ENCODE data around the gene PTPRM.

Gene PTPRM

GRCh38 chr18:8029731-8030130 lies 462.6 kb downstream of the PTPRM start:
- H3K4me2 ChIP-seq (ENCODE audit: low read depth, low read length) = no peak overlapping the region
- no peaks in the 10 kb centered on the region for H3F3A ChIP-seq (ENCODE audit: insufficient read depth, low read length)
- H3K79me2 ChIP-seq (ENCODE audit: low read length) = no peaks in the 10 kb centered on the region
- DNase-seq = no peak
- no peak overlapping the region for H3K4me3 ChIP-seq (ENCODE audit: low read length)
- H3K9me3 ChIP-seq (replicated peaks; ENCODE audit: insufficient read depth, low read length) = no peaks in the 10 kb centered on the region
- no peaks in the 10 kb centered on the region for H4K20me1 ChIP-seq (ENCODE audit: insufficient read depth, low read length)
- H3K4me1 ChIP-seq (ENCODE audit: low read length) = no peaks in the 10 kb centered on the region
- no peak overlapping the region for H2AFZ ChIP-seq (ENCODE audit: low read length)
- H3K9ac ChIP-seq (ENCODE audit: low read length) = no peak overlapping the region
- H3K36me3 ChIP-seq (replicated peaks; ENCODE audit: insufficient read depth, low read length) = no peaks in the 10 kb centered on the region
- no peaks in the 10 kb centered on the region for H3K27me3 ChIP-seq (replicated peaks; ENCODE audit: insufficient read depth, low read length)
- H3K9me2 ChIP-seq (replicated peaks; ENCODE audit: insufficient read depth, low read length) = no peaks in the 10 kb centered on the region
- TF ChIP-seq EZH2phosphoT487 (IDR thresholded peaks at IDR 0.05; ENCODE audit: low read length) = no peak
- TF ChIP-seq CTCF (IDR thresholded peaks at IDR 0.05; ENCODE audit: low read length) = no peak
- TF ChIP-seq EZH2 (optimal IDR thresholded peaks at IDR 0.05; ENCODE audit: low read depth, low read length) = no peak
- no peak overlapping the region for H3K27ac ChIP-seq (ENCODE audit: low read length)

- no peak overlapping the region for H3K27ac ChIP-seq (ENCODE audit: low read length)
- H3K36me3 ChIP-seq (replicated peaks; ENCODE audit: insufficient read depth, low read length) = no peaks in the 10 kb centered on the region
- no peak overlapping the region for H3K9ac ChIP-seq (ENCODE audit: low read length)
- no peaks in the 10 kb centered on the region for H3K9me2 ChIP-seq (replicated peaks; ENCODE audit: insufficient read depth, low read length)
- H2AFZ ChIP-seq (ENCODE audit: low read length) = no peak overlapping the region
- H3K4me3 ChIP-seq (ENCODE audit: low read length) = no peak overlapping the region
- no peaks in the 10 kb centered on the region for H3K27me3 ChIP-seq (replicated peaks; ENCODE audit: insufficient read depth, low read length)
- DNase-seq = no peak
- H3K4me1 ChIP-seq (ENCODE audit: low read length) = no peaks in the 10 kb centered on the region
- TF ChIP-seq EZH2phosphoT487 (IDR thresholded peaks at IDR 0.05; ENCODE audit: low read length) = no peak
- no peak for TF ChIP-seq EZH2 (optimal IDR thresholded peaks at IDR 0.05; ENCODE audit: low read depth, low read length)
- TF ChIP-seq CTCF (IDR thresholded peaks at IDR 0.05; ENCODE audit: low read length) = no peak
- no peaks in the 10 kb centered on the region for H3K9me3 ChIP-seq (replicated peaks; ENCODE audit: insufficient read depth, low read length)
- H4K20me1 ChIP-seq (ENCODE audit: insufficient read depth, low read length) = no peaks in the 10 kb centered on the region
- H3F3A ChIP-seq (ENCODE audit: insufficient read depth, low read length) = no peaks in the 10 kb centered on the region
- no peaks in the 10 kb centered on the region for H3K79me2 ChIP-seq (ENCODE audit: low read length)
- no peak overlapping the region for H3K4me2 ChIP-seq (ENCODE audit: low read depth, low read length)
Observed at GRCh38 chr18:8030201-8030600, 463.1 kb downstream of the PTPRM start.

DNA sequence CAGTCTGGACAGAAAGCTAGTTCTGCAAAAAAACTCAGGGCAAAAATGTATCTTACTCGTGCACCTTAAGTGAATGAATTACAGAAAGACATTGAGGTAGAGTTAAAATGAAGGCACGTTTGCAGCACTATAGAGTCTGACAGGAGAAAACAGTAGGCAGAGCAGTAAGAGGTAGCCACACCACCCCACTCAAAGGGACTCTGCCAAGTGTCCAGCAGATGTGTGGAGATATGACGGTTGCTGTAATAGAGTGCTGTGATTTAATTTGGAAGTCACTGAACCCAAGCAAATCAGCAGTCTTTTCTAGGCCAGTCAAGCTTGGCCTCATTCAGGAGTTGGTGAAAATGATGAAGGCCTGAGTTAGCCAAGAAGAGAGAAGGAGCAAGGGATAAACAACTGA lies 464.4 kb downstream of the PTPRM start:
- Histone ChIP-seq H4K20me1 (ENCODE audit: insufficient read depth, low read length) (no peaks in the 10 kb centered on the region), H3K27ac (ENCODE audit: low read length) (no peak overlapping the region), H3K4me2 (ENCODE audit: low read depth, low read length) (no peak overlapping the region), H3F3A (ENCODE audit: insufficient read depth, low read length) (no peaks in the 10 kb centered on the region), H3K9me3 (replicated peaks; ENCODE audit: insufficient read depth, low read length) (no peaks in the 10 kb centered on the region), H3K36me3 (replicated peaks; ENCODE audit: insufficient read depth, low read length) (no peaks in the 10 kb centered on the region), H2AFZ (ENCODE audit: low read length) (no peak overlapping the region), H3K4me3 (ENCODE audit: low read length) (no peak overlapping the region), H3K27me3 (replicated peaks; ENCODE audit: insufficient read depth, low read length) (no peaks in the 10 kb centered on the region), H3K79me2 (ENCODE audit: low read length) (no peaks in the 10 kb centered on the region), H3K9ac (ENCODE audit: low read length) (no peak overlapping the region), H3K9me2 (replicated peaks; ENCODE audit: insufficient read depth, low read length) (no peaks in the 10 kb centered on the region), H3K4me1 (ENCODE audit: low read length) (no peaks in the 10 kb centered on the region)
- TF ChIP-seq EZH2phosphoT487 (IDR thresholded peaks at IDR 0.05; ENCODE audit: low read length) (no peak), CTCF (IDR thresholded peaks at IDR 0.05; ENCODE audit: low read length) (no peak), EZH2 (optimal IDR thresholded peaks at IDR 0.05; ENCODE audit: low read depth, low read length) (no peak)
- no peak for DNase-seq
